OCI-LY1 (cell line): Measurements from ENCODE around the gene ZNRF1.

Experiments used
- CTCF ChIP-seq: fragments of 200-600 bp; sonication (generic), shearing (Covaris generic); IDR thresholded peaks from 2 replicates; pipeline ENCODE4 v1.5.1; 2017; ENCODE audit warnings: mild to moderate bottlenecking, antibody characterized with exemption, low read length, moderate library complexity, mixed read lengths
- EZH2 ChIP-seq: fragments of 200-600 bp; sonication (generic), shearing (Covaris generic); IDR thresholded peaks from 2 replicates; pipeline ENCODE4 v1.8.0; 2017; ENCODE audit warnings: borderline replicate concordance, mixed run types, mild to moderate bottlenecking, antibody characterized with exemption, low read length, moderate library complexity, mixed read lengths

- no peak for TF ChIP-seq CTCF
- no peak for TF ChIP-seq EZH2
Observed at GRCh38 chr16:75062976-75063346, 64.1 kb downstream of the ZNRF1 start.
